ENCODE results near the gene DOCK2.
"Not testable (repeated sequence)": the region's sequence is repeated elsewhere in the genome, so short reads cannot be mapped to it uniquely, and the experiment has no call there.

DOCK2 gene

GRCh38 chr5:169637085-169637548 is at the start of gene DOCK2:
DOCK2 (plus strand) TSS chr5:169637275; CDS start chr5:169637327, 52 bp downstream.
- FAIRE-seq: no peak

GRCh38 chr5:169590602-169591001 is 46.5 kb upstream of the DOCK2 start:
- FAIRE-seq: no peak
- DNase-seq (ENCODE audit: insufficient read length, low spot score): no peak

More at GRCh38 chr5:169637085-169637548, at the start of gene DOCK2:
- peak; percentile 72 for DNase-seq (ENCODE audit: insufficient read length, low spot score)

GRCh38 chr5:169591636-169592035 is 45.4 kb upstream of the DOCK2 start:
- FAIRE-seq (no peak), DNase-seq (ENCODE audit: insufficient read length, low spot score) (no peak)

- DNase-seq (ENCODE audit: insufficient read length, low spot score) (no peak), FAIRE-seq (no peak)
Measured at GRCh38 chr5:169592937-169593650, 44.0 kb upstream of the DOCK2 start.

GRCh38 chr5:169595172-169595820 is 41.8 kb upstream of the DOCK2 start:
- FAIRE-seq: no peak

GRCh38 chr5:169599451-169599850 is 37.6 kb upstream of the DOCK2 start:
- FAIRE-seq: no peak
- DNase-seq (ENCODE audit: insufficient read length, low spot score): no peak

More at GRCh38 chr5:169595172-169595820, 41.8 kb upstream of the DOCK2 start:
- no peak for DNase-seq (ENCODE audit: insufficient read length, low spot score)

- DNase-seq (ENCODE audit: insufficient read length, low spot score) (no peak), FAIRE-seq (peak; percentile 14)
Measured at GRCh38 chr5:169602535-169602934, 34.5 kb upstream of the DOCK2 start.

- DNase-seq (ENCODE audit: insufficient read length, low spot score) (no peak), FAIRE-seq (no peak)
Measured at GRCh38 chr5:169606279-169606678, 30.8 kb upstream of the DOCK2 start.

- FAIRE-seq: peak; percentile 28
- no peak for DNase-seq (ENCODE audit: insufficient read length, low spot score)
Measured at GRCh38 chr5:169607882-169608281, 29.2 kb upstream of the DOCK2 start.

GRCh38 chr5:169609716-169610115 is 27.4 kb upstream of the DOCK2 start:
- FAIRE-seq: no peak
- DNase-seq (ENCODE audit: insufficient read length, low spot score): no peak

- FAIRE-seq: no peak
- DNase-seq (ENCODE audit: insufficient read length, low spot score): no peak
Measured at GRCh38 chr5:169610606-169611005, 26.5 kb upstream of the DOCK2 start.

- no peak for FAIRE-seq
- no peak for DNase-seq (ENCODE audit: insufficient read length, low spot score)
Measured at GRCh38 chr5:169615561-169615960, 21.5 kb upstream of the DOCK2 start.

- not testable (repeated sequence) for DNase-seq (ENCODE audit: insufficient read length, low spot score); FAIRE-seq
Measured at GRCh38 chr5:169624307-169624706, 12.8 kb upstream of the DOCK2 start.

- DNase-seq (ENCODE audit: insufficient read length, low spot score) (no peak), FAIRE-seq (no peak)
Measured at GRCh38 chr5:169626779-169627178, 10.3 kb upstream of the DOCK2 start.

- no peak for DNase-seq (ENCODE audit: insufficient read length, low spot score)
- FAIRE-seq: no peak
Measured at GRCh38 chr5:169627551-169627950, 9.5 kb upstream of the DOCK2 start.

GRCh38 chr5:169628892-169629291 is 8.2 kb upstream of the DOCK2 start:
- no peak for DNase-seq (ENCODE audit: insufficient read length, low spot score)
- FAIRE-seq: no peak

GRCh38 chr5:169629847-169630548 is 7.1 kb upstream of the DOCK2 start:
- DNase-seq (ENCODE audit: insufficient read length, low spot score) (no peak), FAIRE-seq (no peak)

- FAIRE-seq (no peak), DNase-seq (ENCODE audit: insufficient read length, low spot score) (no peak)
Measured at GRCh38 chr5:169631360-169631759, 5.7 kb upstream of the DOCK2 start.

- FAIRE-seq: no peak
- no peak for DNase-seq (ENCODE audit: insufficient read length, low spot score)
Measured at GRCh38 chr5:169632946-169633345, 4.1 kb upstream of the DOCK2 start.

GRCh38 chr5:169634606-169635005 is 2.5 kb upstream of the DOCK2 start:
- DNase-seq (ENCODE audit: insufficient read length, low spot score) (no peak), FAIRE-seq (no peak)

- DNase-seq (ENCODE audit: insufficient read length, low spot score) (no peak), FAIRE-seq (peak; percentile 18)
Measured at GRCh38 chr5:169635936-169636335, 1.1 kb upstream of the DOCK2 start.

Data from GM19239 (cell line).